Breast epithelium (tissue), 4 donors: ENCODE measurements around the gene RHOBTB1. TPM values are rescaled to one million over a fixed set of nuclear protein-coding genes. Genes with fewer than 3 reads are reported as not detected.

ENCODE experiments used
- DNase-seq, 2 donors: peaks; one replicate each; pipeline ENCODE4 v3.0.0-alpha.2; 2019; ENCODE audit warnings: low spot score in 2 of 2
- H3K27ac ChIP-seq, 2 donors: fragments of 200-600 bp; sonication (generic) in 1 of 2; one replicate each; pipeline ENCODE4 v1.5.1; 2016 to 2019; ENCODE audit warnings: mild to moderate bottlenecking in 1 of 2
- H3K27me3 ChIP-seq, 2 donors: fragments of 200-600 bp; sonication (generic) in 1 of 2; one replicate each; pipeline versions ENCODE4 v1.5.1 to v1.6.0; 2017 to 2019; ENCODE audit warnings: control low read depth in 1 of 2, mild to moderate bottlenecking in 1 of 2
- H3K36me3 ChIP-seq: fragments of 200-600 bp; one replicate; pipeline ENCODE4 v1.5.1; 2019
- H3K4me1 ChIP-seq, 2 donors: fragments of 200-600 bp; sonication (generic); one replicate each; pipeline ENCODE4 v1.5.1; 2016 to 2019; ENCODE audit warnings: control low read depth in 1 of 2
- H3K4me3 ChIP-seq, 3 donors: fragments of 200-600 bp; sonication (generic); 1 replicate in 2 of 3; 2 replicates in 1 of 3; pipeline ENCODE4 v1.5.1; 2016 to 2019; ENCODE audit warnings: mild to moderate bottlenecking in 3 of 3, moderate library complexity in 2 of 3
- H3K9me3 ChIP-seq, 2 donors: fragments of 200-600 bp; sonication (generic) in 1 of 2; one replicate each; pipeline ENCODE4 v1.5.1; 2016 to 2019; ENCODE audit warnings: control low read depth in 1 of 2
- POLR2A ChIP-seq: fragments of 450-650 bp; IDR thresholded peaks from one replicate; pipeline ENCODE4 v1.6.1; 2016; ENCODE audit warnings: antibody characterized with exemption, mild to moderate bottlenecking, moderate library complexity
- POLR2AphosphoS5 ChIP-seq, 3 donors: sonication (generic); formaldehyde crosslinking; IDR thresholded peaks; one replicate each; pipeline ENCODE4 v1.6.1; 2017; ENCODE audit warnings: antibody characterized with exemption in 3 of 3
- intact Hi-C: fragments of 100-400 bp; cut with DNase I; formaldehyde crosslinking; loops from one replicate; pipeline ENCODE4 v1.15.1; 2023; ENCODE audit warnings: low total_unique reads
- total RNA-seq, 3 donors: library from RNA; depleted of rRNA; stranded (reverse); fragments of >200 nt; gene quantifications; one replicate each; pipeline ENCODE4 v1.1.0, GENCODE V29; 2016
- TF ChIP-seq, protein P1 (sequence below), 3 donors: fragments of 450-650 bp; IDR thresholded peaks; one replicate each; pipeline ENCODE4 v1.5.1; 2016 to 2017; ENCODE audit warnings: antibody characterized with exemption in 3 of 3, mild to moderate bottlenecking in 3 of 3, moderate library complexity in 3 of 3

RHOBTB1 gene
- total RNA-seq, 3 donors from 2014 or later, result 11.4 to 14.6 (median 13.4) TPM

DNA sequence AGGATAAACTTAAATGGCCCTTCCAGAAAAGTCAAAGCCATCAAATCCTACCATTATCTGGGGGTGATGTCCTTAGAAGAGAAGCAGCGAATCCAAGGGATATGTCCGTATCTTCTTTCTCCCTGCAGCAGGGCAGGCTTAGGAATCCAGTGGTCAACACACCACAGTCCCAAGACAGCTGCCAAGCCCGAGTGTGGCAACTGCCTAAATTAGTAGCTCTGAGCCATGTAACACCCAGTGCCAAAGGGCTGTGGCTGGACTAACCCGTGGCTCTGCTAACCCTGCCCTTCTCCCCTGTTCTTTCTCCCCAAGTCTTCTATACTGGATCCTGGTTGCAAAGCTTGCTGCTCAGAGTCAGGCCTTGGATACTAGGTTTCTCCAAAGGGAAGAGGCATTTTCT, 90.9 kb downstream of the RHOBTB1 start:
- no peaks in the 10 kb centered on the region for H3K27me3 ChIP-seq

DNA sequence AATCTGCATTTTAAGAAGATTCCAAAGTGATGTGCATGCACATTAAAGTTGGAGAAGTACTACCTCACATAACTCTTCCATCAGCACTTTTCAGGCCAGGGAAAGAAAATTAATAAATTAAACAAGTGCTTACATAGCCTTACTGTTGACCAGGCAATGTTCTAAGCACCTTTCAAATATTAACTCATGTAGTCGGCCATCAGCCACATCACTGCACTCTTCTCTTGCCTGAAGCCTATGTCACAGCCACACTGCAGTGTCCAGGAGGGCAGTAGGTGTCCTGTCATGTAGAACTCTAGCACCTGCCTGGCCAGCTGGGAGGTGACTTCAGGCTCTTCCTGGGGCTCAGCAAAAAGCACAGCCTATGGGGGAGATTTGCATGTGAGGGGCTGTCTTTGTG, 94.2 kb downstream of the RHOBTB1 start:
- Histone ChIP-seq H3K27ac (no peak overlapping the region), H3K36me3 (no peaks in the 10 kb centered on the region), H3K9me3 (no peaks in the 10 kb centered on the region), H3K27me3 (no peaks in the 10 kb centered on the region), H3K4me1 (no peaks in the 10 kb centered on the region), H3K4me3 (no peak overlapping the region)
- intact Hi-C loops, result no loop called here
- TF ChIP-seq, protein P1, sequence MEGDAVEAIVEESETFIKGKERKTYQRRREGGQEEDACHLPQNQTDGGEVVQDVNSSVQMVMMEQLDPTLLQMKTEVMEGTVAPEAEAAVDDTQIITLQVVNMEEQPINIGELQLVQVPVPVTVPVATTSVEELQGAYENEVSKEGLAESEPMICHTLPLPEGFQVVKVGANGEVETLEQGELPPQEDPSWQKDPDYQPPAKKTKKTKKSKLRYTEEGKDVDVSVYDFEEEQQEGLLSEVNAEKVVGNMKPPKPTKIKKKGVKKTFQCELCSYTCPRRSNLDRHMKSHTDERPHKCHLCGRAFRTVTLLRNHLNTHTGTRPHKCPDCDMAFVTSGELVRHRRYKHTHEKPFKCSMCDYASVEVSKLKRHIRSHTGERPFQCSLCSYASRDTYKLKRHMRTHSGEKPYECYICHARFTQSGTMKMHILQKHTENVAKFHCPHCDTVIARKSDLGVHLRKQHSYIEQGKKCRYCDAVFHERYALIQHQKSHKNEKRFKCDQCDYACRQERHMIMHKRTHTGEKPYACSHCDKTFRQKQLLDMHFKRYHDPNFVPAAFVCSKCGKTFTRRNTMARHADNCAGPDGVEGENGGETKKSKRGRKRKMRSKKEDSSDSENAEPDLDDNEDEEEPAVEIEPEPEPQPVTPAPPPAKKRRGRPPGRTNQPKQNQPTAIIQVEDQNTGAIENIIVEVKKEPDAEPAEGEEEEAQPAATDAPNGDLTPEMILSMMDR (IDR thresholded peaks at IDR 0.05), result no peak
- TF ChIP-seq POLR2AphosphoS5 (IDR thresholded peaks at IDR 0.05) (no peak), POLR2A (no peak)
- no peak for DNase-seq

More for the DNA sequence above, 90.9 kb downstream of the RHOBTB1 start:
- DNase-seq, result no peak
- intact Hi-C loops, result no loop called here
- Histone ChIP-seq H3K36me3 (no peaks in the 10 kb centered on the region), H3K9me3 (no peaks in the 10 kb centered on the region), H3K4me1 (no peaks in the 10 kb centered on the region), H3K4me3 (no peak overlapping the region), H3K27ac (no peak overlapping the region)
- TF ChIP-seq POLR2A (no peak), POLR2AphosphoS5 (IDR thresholded peaks at IDR 0.05) (no peak)
- TF ChIP-seq, protein P1 (IDR thresholded peaks at IDR 0.05), result no peak

DNA sequence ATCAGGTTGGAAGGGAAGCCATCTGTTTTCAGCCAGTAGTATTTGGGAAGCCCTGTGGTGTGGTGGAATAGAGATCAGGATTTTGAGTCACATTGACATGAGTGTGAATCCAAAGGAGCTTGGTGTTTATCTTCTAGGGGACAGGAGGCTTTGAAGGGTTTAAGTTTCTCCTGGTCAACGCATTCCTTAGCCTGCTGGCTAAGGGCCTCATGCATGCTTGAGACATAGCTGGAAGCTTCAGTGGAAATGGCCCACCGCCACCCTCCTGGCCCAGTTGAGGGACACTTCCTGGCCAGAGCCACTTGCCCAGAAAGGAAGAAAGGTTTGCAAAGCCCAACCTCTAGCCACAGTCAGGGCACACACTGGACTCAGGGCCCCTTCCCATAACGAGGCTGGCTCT, 94.8 kb downstream of the RHOBTB1 start:
- no peak overlapping the region for H3K27ac ChIP-seq
- TF ChIP-seq, protein P1 (IDR thresholded peaks at IDR 0.05), result no peak
- no peak for TF ChIP-seq POLR2A
- TF ChIP-seq POLR2AphosphoS5 (IDR thresholded peaks at IDR 0.05), result no peak
- H3K9me3 ChIP-seq, result no peaks in the 10 kb centered on the region
- no peaks in the 10 kb centered on the region for H3K36me3 ChIP-seq
- no peak overlapping the region for H3K4me3 ChIP-seq
- intact Hi-C loops, result no loop called here
- no peaks in the 10 kb centered on the region for H3K27me3 ChIP-seq
- no peaks in the 10 kb centered on the region for H3K4me1 ChIP-seq
- DNase-seq, result no peak

DNA sequence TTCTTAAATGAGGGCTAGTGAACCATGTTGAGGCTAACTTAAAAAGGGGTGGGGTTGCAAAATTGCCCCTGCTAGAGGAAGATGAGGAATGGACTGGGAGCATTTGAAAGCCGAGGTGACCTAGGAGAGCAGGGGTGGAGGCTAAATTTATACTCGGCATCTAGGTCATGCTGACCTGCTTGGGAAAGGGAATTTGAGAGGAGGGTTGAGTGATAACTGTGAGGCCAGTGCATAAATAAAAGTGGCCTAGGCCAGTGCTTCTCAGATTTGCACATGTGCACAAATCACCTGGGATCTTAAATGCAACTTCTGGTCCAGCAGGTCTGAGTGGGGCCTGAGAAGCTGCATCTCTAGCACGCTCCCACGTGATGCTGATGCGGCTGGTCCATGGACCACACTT, 95.3 kb downstream of the RHOBTB1 start:
- no peaks in the 10 kb centered on the region for H3K36me3 ChIP-seq
- intact Hi-C loops, result no loop called here
- no peaks in the 10 kb centered on the region for H3K9me3 ChIP-seq
- H3K4me1 ChIP-seq, result no peaks in the 10 kb centered on the region
- H3K27ac ChIP-seq, result peak overlapping the region in 1 of 2 donors; percentile 14
- TF ChIP-seq POLR2A, result no peak
- TF ChIP-seq, protein P1 (IDR thresholded peaks at IDR 0.05), result no peak
- no peak for TF ChIP-seq POLR2AphosphoS5 (IDR thresholded peaks at IDR 0.05)
- H3K27me3 ChIP-seq, result no peaks in the 10 kb centered on the region
- H3K4me3 ChIP-seq, result no peak overlapping the region
- no peak for DNase-seq

DNA sequence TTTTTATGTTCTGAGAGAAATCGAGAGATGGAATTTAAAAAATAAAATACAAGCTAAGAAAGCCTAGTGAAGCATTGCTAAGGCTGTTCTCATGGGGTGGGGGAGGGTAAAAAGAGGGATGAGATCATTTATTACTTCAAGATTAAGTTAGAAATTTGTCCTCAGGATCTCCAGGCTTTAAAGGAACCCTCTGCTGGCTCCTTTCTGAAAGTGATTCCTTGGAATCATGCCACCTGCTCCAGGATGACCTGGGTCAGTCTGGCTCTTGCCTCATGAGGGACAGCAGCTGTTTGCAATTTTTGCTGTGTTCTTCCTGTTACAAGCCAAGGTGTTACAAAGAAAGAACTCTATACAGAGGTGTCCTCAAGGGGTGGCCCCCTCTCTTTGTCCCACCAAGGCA, 95.9 kb downstream of the RHOBTB1 start:
- Histone ChIP-seq H3K4me1 (no peaks in the 10 kb centered on the region), H3K4me3 (no peak overlapping the region), H3K27me3 (no peaks in the 10 kb centered on the region), H3K27ac (no peak overlapping the region), H3K9me3 (no peaks in the 10 kb centered on the region), H3K36me3 (no peaks in the 10 kb centered on the region)
- peak in 1 of 2 donors; percentile 20 for DNase-seq
- intact Hi-C loops, result no loop called here
- TF ChIP-seq, protein P1 (IDR thresholded peaks at IDR 0.05), result no peak
- TF ChIP-seq POLR2AphosphoS5 (IDR thresholded peaks at IDR 0.05), result no peak
- no peak for TF ChIP-seq POLR2A
